HepG2 (cell line): Measurements from ENCODE around the gene GLS2. TPM values are rescaled to one million over a fixed set of nuclear protein-coding genes. Genes with fewer than 3 reads are reported as not detected.
A peak's percentile ranks its signal among the peaks of the same experiment; 100 is the strongest.

Source experiments
- CSRNP1 ChIP-seq: sonication (generic); formaldehyde crosslinking; IDR thresholded peaks from 2 replicates; pipeline ENCODE4 v1.8.1; 2023; ENCODE audit warnings: mild to moderate bottlenecking, missing genetic modification reagents
- GATAD2A ChIP-seq: IDR thresholded peaks from 2 replicates; pipeline ENCODE4 v1.6.1; 2016
- HMGA1 ChIP-seq: sonication (generic); formaldehyde crosslinking; conservative IDR thresholded peaks from 2 replicates; pipeline ENCODE4 v1.4.0; 2020; ENCODE audit warnings: missing genetic modification reagents
- LCORL ChIP-seq, 2 experiments: fragments of 450-650 bp in 1 of 2; sonication (generic) in 1 of 2; formaldehyde crosslinking in 1 of 2; IDR thresholded peaks; 2 replicates each; pipeline versions ENCODE4 v1.5.0 to v1.6.1; 2017 to 2020; ENCODE audit warnings: antibody characterized with exemption in 1 of 2, missing genetic modification reagents in 1 of 2
- MED1 ChIP-seq: sonication (generic); formaldehyde crosslinking; IDR thresholded peaks from 2 replicates; pipeline ENCODE4 v1.4.0; 2020; ENCODE audit warnings: missing genetic modification reagents
- SALL1 ChIP-seq: sonication (generic); formaldehyde crosslinking; IDR thresholded peaks from 2 replicates; pipeline ENCODE4 v1.8.0; 2022; ENCODE audit warnings: mild to moderate bottlenecking, missing genetic modification reagents
- SALL2 ChIP-seq: sonication (generic); formaldehyde crosslinking; IDR thresholded peaks from 2 replicates; pipeline ENCODE4 v1.8.1; 2023; ENCODE audit warnings: mild to moderate bottlenecking, missing genetic modification reagents, inconsistent platforms
- SKIL ChIP-seq: sonication (generic); formaldehyde crosslinking; IDR thresholded peaks from 2 replicates; pipeline ENCODE4 v1.8.0; 2022; ENCODE audit warnings: missing genetic modification reagents, mild to moderate bottlenecking, moderate library complexity, borderline replicate concordance
- SOX6 ChIP-seq, 2 experiments: fragments of 450-650 bp in 1 of 2; sonication (generic) in 1 of 2; formaldehyde crosslinking in 1 of 2; IDR thresholded peaks; 2 replicates each; pipeline versions ENCODE4 v1.4.0 to v1.6.1; 2017 to 2020; ENCODE audit warnings: antibody characterized with exemption in 1 of 2, mild to moderate bottlenecking in 1 of 2, missing genetic modification reagents in 1 of 2
- ZNF451 ChIP-seq: sonication (generic); formaldehyde crosslinking; IDR thresholded peaks from 2 replicates; pipeline ENCODE4 v1.5.0; 2020; ENCODE audit warnings: mild to moderate bottlenecking, missing genetic modification reagents
- ZNF530 ChIP-seq: sonication (generic); formaldehyde crosslinking; IDR thresholded peaks from 2 replicates; pipeline ENCODE4 v1.5.0; 2020; ENCODE audit warnings: low read depth, mild to moderate bottlenecking, missing genetic modification reagents
- ZNF564 ChIP-seq: sonication (generic); formaldehyde crosslinking; IDR thresholded peaks from 2 replicates; pipeline ENCODE4 v1.8.1; 2023; ENCODE audit warnings: mild to moderate bottlenecking, missing genetic modification reagents
- ZNF644 ChIP-seq: IDR thresholded peaks from 2 replicates; pipeline ENCODE4 v1.6.1; 2016; ENCODE audit warnings: low read depth
- ZNF652 ChIP-seq: IDR thresholded peaks from 2 replicates; pipeline ENCODE4 v1.6.1; 2016; ENCODE audit warnings: low read depth, borderline replicate concordance
- ZNF704 ChIP-seq: sonication (generic); formaldehyde crosslinking; IDR thresholded peaks from 2 replicates; pipeline ENCODE4 v1.8.1; 2023; ENCODE audit warnings: mild to moderate bottlenecking, inconsistent platforms, moderate library complexity, missing genetic modification reagents, borderline replicate concordance
- ZNF83 ChIP-seq: sonication (generic); formaldehyde crosslinking; IDR thresholded peaks from 2 replicates; pipeline ENCODE4 v1.4.0; 2020; ENCODE audit warnings: missing genetic modification reagents, mild to moderate bottlenecking, borderline replicate concordance
- ZSCAN9 ChIP-seq: IDR thresholded peaks from 2 replicates; pipeline ENCODE4 v1.6.1; 2016; ENCODE audit warnings: borderline replicate concordance
- ZZZ3 ChIP-seq: sonication (generic); formaldehyde crosslinking; IDR thresholded peaks from 2 replicates; pipeline ENCODE4 v1.4.0; 2020; ENCODE audit warnings: missing genetic modification reagents, mild to moderate bottlenecking, borderline replicate concordance
- polyA plus RNA-seq, 8 experiments: library from polyadenylated mRNA; depleted of rRNA in 3 of 8; stranded (reverse) in 7 of 8; unstranded in 1 of 8; fragments of >200 nt; fragmentation: Illumina TruSeq in 4 of 8; extraction: Trizol in 4 of 8; gene quantifications; 2 replicates each; pipeline versions ENCODE4 v1.2.1 to v1.2.3, GENCODE V29; 2011 to 2016; ENCODE audit warnings: low read depth in 4 of 8, missing spikeins in 1 of 8, mixed read lengths in 1 of 8; ENCODE audit not compliant: insufficient read depth in 1 of 8
- total RNA-seq, 5 experiments: library from RNA; depleted of rRNA; stranded (reverse); fragments of >200 nt; fragmentation: Illumina TruSeq; extraction: Trizol; gene quantifications; 2 replicates each; pipeline ENCODE4 v1.2.3, GENCODE V29; 2016; ENCODE audit warnings: low read depth in 1 of 5
- TF ChIP-seq, protein P1 (sequence below): IDR thresholded peaks from 2 replicates; pipeline ENCODE4 v1.6.1; 2016; ENCODE audit warnings: mild to moderate bottlenecking
- TF ChIP-seq, protein P2 (sequence below): IDR thresholded peaks from 2 replicates; pipeline ENCODE4 v1.6.1; 2012; ENCODE audit warnings: inconsistent platforms
- TF ChIP-seq, protein P3 (sequence below): IDR thresholded peaks from 2 replicates; pipeline ENCODE4 v1.6.1; 2016; ENCODE audit warnings: low read depth

GLS2 gene
- total and polyA plus RNA-seq, 2 of the 13 experiments (the other 11 are each of a cell fraction or from before 2014, with no cell fraction given): 8.6 to 12.2 TPM

GRCh38 chr12:56468216-56469006 lies 19.6 kb downstream of the GLS2 start, which contains the start of gene SPRYD4 (continued):
- TF ChIP-seq GATAD2A (CRISPR knock-in tag) (peak; percentile 77), ZNF704 (CRISPR knock-in tag) (peak; percentile 52; the same call in 1 of the 2 replicates), ZNF644 (CRISPR knock-in tag) (peak; percentile 71), ZNF83 (CRISPR knock-in tag) (0 out of 2 replicates have a peak, but pooled peaks have one; percentile 78), ZNF652 (CRISPR knock-in tag) (no peak; the same call in 1 of the 2 replicates), ZSCAN9 (CRISPR knock-in tag) (peak; percentile 81), LCORL (IDR thresholded peaks at IDR 0.05) (no peak), LCORL (CRISPR knock-in tag; IDR thresholded peaks at IDR 0.05) (peak; percentile 89), CSRNP1 (CRISPR knock-in tag) (peak; percentile 77), ZZZ3 (CRISPR knock-in tag) (peak; percentile 91; the same call in 1 of the 2 replicates), HMGA1 (CRISPR knock-in tag) (no peak), SKIL (CRISPR knock-in tag) (peak; percentile 66; the same call in 1 of the 2 replicates), SOX6 (IDR thresholded peaks at IDR 0.05) (no peak), SOX6 (CRISPR knock-in tag; IDR thresholded peaks at IDR 0.05) (peak; percentile 61), SALL2 (CRISPR knock-in tag) (peak; percentile 74), ZNF564 (peak; percentile 89), SALL1 (CRISPR knock-in tag) (peak; percentile 92), MED1 (CRISPR knock-in tag) (peak; percentile 76; the same call in 1 of the 2 replicates), ZNF451 (CRISPR knock-in tag) (peak; percentile 53; the same call in 1 of the 2 replicates), ZNF530 (no peak)
- TF ChIP-seq, protein P1, sequence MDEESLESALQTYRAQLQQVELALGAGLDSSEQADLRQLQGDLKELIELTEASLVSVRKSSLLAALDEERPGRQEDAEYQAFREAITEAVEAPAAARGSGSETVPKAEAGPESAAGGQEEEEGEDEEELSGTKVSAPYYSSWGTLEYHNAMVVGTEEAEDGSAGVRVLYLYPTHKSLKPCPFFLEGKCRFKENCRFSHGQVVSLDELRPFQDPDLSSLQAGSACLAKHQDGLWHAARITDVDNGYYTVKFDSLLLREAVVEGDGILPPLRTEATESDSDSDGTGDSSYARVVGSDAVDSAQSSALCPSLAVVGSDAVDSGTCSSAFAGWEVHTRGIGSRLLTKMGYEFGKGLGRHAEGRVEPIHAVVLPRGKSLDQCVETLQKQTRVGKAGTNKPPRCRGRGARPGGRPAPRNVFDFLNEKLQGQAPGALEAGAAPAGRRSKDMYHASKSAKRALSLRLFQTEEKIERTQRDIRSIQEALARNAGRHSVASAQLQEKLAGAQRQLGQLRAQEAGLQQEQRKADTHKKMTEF (CRISPR knock-in tag): peak; percentile 96
- TF ChIP-seq, protein P2, sequence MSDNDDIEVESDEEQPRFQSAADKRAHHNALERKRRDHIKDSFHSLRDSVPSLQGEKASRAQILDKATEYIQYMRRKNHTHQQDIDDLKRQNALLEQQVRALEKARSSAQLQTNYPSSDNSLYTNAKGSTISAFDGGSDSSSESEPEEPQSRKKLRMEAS: peak; percentile 100
- TF ChIP-seq, protein P3, sequence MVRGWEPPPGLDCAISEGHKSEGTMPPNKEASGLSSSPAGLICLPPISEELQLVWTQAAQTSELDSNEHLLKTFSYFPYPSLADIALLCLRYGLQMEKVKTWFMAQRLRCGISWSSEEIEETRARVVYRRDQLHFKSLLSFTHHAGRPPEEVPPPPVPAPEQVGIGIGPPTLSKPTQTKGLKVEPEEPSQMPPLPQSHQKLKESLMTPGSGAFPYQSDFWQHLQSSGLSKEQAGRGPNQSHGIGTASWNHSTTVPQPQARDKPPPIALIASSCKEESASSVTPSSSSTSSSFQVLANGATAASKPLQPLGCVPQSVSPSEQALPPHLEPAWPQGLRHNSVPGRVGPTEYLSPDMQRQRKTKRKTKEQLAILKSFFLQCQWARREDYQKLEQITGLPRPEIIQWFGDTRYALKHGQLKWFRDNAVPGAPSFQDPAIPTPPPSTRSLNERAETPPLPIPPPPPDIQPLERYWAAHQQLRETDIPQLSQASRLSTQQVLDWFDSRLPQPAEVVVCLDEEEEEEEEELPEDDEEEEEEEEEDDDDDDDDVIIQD: peak; percentile 80
